BE2C (cell line): ENCODE measurements around the gene CD79A.

Experiments used
- DNase-seq: peaks from one replicate; pipeline ENCODE4 v3.0.0-alpha.2; 2020
- H3K27me3 ChIP-seq: fragments of 250-450 bp; sonication (Bioruptor Pico); 2 replicates; pipeline ENCODE4 v1.5.1; 2020; ENCODE audit warnings: mild to moderate bottlenecking
- H3K36me3 ChIP-seq: fragments of 250-450 bp; sonication (Bioruptor Pico); 2 replicates; pipeline ENCODE4 v1.5.1; 2020; ENCODE audit warnings: mild to moderate bottlenecking
- H3K4me1 ChIP-seq: fragments of 250-450 bp; sonication (Bioruptor Pico); 2 replicates; pipeline ENCODE4 v1.5.1; 2020
- H3K4me3 ChIP-seq: 2 replicates; pipeline ENCODE4 v1.5.1; 2011; ENCODE audit warnings: low read depth, low read length
- H3K9me3 ChIP-seq: fragments of 250-450 bp; sonication (Bioruptor Pico); 2 replicates; pipeline ENCODE4 v1.5.1; 2020
- TF ChIP-seq, protein P1 (sequence below): IDR thresholded peaks from 2 replicates; pipeline ENCODE4 v1.5.1; 2012; ENCODE audit warnings: mild to moderate bottlenecking, low read depth, low read length

The CD79A gene

DNA sequence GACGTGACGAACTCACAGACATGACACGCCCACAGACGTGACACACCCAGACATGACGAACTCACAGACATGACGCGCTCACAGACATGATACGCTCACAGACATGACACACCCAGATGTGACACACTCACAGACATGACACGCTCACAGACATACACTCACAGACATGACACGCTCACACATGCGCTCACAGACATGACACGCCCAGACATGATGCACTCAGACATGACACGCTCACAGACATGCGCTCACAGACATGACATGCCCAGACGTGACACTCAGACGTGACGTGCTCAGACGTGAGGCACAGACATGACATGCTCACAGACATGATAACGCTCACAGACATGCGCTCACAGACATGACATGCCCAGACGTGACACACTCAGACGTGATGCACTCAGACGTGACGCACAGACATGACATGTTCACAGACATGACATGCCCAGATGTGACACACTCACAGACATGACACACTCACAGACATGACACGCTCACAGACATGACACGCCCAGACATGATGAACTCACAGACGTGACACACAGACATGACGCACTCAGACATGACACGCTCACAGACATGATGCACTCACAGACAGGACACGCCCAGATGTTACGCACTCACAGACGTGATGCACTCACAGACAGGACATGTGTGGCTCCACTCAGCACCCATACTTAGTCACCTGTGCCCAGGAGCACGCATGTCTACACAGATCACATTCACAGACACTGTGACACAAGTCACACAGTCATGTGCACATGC, 43.1 kb downstream of the CD79A start:
- TF ChIP-seq, protein P1, sequence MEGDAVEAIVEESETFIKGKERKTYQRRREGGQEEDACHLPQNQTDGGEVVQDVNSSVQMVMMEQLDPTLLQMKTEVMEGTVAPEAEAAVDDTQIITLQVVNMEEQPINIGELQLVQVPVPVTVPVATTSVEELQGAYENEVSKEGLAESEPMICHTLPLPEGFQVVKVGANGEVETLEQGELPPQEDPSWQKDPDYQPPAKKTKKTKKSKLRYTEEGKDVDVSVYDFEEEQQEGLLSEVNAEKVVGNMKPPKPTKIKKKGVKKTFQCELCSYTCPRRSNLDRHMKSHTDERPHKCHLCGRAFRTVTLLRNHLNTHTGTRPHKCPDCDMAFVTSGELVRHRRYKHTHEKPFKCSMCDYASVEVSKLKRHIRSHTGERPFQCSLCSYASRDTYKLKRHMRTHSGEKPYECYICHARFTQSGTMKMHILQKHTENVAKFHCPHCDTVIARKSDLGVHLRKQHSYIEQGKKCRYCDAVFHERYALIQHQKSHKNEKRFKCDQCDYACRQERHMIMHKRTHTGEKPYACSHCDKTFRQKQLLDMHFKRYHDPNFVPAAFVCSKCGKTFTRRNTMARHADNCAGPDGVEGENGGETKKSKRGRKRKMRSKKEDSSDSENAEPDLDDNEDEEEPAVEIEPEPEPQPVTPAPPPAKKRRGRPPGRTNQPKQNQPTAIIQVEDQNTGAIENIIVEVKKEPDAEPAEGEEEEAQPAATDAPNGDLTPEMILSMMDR = no peak
- Histone ChIP-seq H3K4me1 (no peaks in the 10 kb centered on the region), H3K36me3 (no peaks in the 10 kb centered on the region), H3K27me3 (peaks cover 31% of the 10 kb centered on the region), H3K4me3 (no peak overlapping the region), H3K9me3 (no peaks in the 10 kb centered on the region)
- DNase-seq = no peak

DNA sequence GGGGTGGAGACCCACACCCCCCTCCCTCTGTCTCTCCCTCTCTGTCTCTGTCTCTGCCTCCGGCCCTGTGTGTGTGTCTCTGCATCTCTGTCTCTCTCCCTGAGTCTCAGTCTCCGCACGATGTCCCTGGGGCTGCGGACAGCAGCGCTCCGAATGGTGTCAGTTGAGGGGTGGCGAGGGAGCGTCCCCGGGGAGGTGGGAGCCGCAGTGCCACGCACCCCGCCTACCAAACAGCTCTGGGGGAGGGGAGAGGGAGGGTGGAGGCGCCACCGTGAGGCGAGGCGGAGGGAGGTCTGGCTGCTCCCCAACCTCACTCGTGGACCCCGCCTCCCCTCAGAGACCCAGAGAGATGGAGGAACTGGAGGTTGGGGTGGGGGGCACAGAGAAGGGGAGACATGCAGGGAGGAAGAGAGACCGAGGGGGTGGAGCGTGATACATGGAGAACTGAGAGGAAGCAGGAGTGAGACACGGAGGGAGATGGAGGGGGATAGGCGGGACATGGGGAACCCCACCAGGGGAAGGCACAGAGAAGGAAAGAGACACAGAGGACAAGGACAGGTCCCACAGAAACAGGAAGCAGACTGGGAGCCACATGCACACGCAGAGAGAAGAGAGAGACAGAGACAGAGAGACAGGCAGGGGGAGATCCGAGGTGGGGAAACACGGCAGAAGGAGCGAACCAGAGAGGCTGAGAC, 44.0 kb downstream of the CD79A start:
- Histone ChIP-seq H3K36me3 (no peaks in the 10 kb centered on the region), H3K9me3 (no peaks in the 10 kb centered on the region; the same call in 1 of the 2 replicates), H3K4me1 (no peaks in the 10 kb centered on the region), H3K27me3 (peaks cover 24% of the 10 kb centered on the region), H3K4me3 (no peak overlapping the region)
- DNase-seq = peak; percentile 5
- TF ChIP-seq, protein P1 = no peak

DNA sequence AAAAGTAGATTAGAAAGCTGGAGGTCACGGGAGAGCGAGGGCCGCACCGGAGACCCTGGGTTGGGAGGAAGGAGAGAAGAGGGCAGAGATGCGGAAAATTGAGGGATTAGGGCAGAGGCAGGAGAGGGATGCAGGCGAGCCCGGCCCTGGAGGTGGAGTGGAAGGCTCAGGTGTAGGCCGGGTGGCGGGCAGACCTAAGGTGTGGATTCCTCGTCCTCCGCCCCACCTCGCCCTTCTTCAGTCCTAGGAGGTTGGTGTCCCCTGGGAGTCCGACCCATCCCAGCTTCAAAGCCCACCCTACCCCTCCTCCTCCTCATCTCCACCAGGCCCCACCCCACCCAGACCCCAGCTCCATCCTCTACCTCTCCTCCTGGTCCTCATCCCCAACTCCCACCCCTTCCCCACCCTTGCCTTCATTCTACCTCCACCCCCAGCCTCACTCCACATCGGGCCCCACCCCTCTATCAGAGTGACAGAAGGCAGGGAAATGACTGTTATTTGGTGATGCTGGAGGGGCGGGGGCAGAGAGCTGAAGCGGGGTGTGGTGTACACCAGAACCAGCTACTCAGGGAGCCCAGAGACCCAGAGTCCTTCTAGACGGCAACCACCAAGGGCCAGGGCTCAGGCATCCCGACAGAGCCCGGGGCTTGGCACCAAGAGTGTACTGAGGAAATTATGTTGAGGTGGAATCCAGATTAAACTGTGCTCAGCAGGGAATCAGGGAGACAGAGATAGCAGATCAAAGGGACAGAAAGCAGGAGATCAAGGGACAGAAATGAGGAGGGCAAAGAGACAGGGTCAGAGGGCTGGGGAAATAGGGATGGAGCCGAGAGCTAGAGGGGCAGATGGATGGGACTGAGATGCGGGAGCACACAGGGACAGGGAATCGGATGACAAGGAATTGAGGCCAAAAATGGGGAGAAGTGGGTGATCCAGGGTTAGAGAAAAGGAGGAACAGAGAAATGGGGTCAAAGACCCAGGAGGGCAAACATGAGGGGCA, 44.8 kb downstream of the CD79A start:
- no peaks in the 10 kb centered on the region for H3K4me1 ChIP-seq
- DNase-seq = no peak
- no peaks in the 10 kb centered on the region; the same call in 1 of the 2 replicates for H3K9me3 ChIP-seq
- peaks cover 23% of the 10 kb centered on the region for H3K27me3 ChIP-seq
- TF ChIP-seq, protein P1 = no peak
- no peaks in the 10 kb centered on the region for H3K36me3 ChIP-seq
- H3K4me3 ChIP-seq = no peak overlapping the region

DNA sequence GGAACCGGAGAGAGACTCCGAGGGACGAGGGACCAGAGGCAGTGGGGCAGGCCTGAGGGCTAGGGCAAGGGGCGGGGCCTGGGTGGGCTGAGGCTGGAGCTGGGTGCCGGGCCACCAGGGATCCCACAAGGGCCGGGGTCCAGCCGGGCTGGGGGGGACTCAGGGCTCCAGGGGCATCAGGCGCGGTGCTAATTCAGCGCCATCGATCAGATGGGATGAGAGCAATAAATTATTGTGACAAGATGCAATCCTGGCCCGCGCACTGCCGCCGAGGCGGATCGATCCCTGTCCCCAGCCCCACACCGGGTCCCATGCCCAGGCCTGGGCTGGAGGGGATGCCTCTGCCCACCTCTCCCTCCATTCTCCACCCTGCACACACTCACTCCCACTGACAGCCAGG, 45.5 kb downstream of the CD79A start:
- no peak overlapping the region for H3K4me3 ChIP-seq
- no peaks in the 10 kb centered on the region for H3K4me1 ChIP-seq
- TF ChIP-seq, protein P1 = no peak
- peaks cover 28% of the 10 kb centered on the region for H3K27me3 ChIP-seq
- no peaks in the 10 kb centered on the region for H3K36me3 ChIP-seq
- no peak for DNase-seq
- H3K9me3 ChIP-seq = no peaks in the 10 kb centered on the region; the same call in 1 of the 2 replicates

DNA sequence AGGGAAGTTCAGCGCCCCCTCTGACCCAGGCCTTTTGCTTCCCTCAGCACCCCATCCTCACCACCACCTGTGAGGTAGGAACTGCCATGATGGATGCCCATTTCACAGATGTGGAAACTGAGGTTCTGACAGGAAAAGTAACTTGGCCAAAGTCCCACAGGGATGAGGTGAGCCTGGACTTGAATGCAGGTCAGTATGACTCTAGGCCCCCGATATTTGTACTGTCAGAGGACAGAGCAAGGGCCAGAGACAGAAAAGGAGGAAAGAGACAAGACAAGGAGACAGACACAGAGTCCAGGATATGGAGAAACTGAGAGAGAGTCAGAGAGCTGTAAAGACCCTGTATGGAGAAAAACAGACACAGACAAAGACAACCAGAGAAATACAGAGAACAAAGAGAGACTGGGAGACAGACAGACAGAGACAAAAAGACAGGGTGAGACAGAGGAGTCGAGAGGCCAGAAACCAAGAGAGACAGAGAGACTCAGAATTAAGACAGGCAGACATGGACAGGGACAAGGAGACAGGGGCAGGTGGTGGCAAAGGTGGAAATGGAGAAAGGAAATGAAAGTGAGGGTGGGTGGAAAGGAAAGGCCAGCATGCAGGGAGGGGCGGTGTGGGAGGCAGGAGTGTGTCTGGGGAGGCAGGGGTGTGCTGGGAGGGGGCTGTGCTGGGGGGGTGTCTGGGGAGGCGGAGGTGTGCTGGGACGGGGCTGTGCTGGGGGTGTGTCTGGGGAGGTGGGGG, 46.1 kb downstream of the CD79A start:
- Histone ChIP-seq H3K4me3 (no peak overlapping the region), H3K27me3 (peaks cover 28% of the 10 kb centered on the region), H3K9me3 (no peaks in the 10 kb centered on the region; the same call in 1 of the 2 replicates), H3K36me3 (no peaks in the 10 kb centered on the region), H3K4me1 (no peaks in the 10 kb centered on the region)
- TF ChIP-seq, protein P1 = no peak
- DNase-seq = no peak
